Stimulated activated CD8-positive, alpha-beta memory T cell treated with anti-CD3 and anti-CD28 coated beads, Interleukin-7, amount 100 ng/mL, for 48 hours (primary cell): Measurements from ENCODE around the gene ATF2.

Experiments used
- DNase-seq, 2 donors: peaks; one replicate each; pipeline ENCODE4 v3.0.0-alpha.2; 2020; ENCODE audit warnings: low read depth in 1 of 2; ENCODE audit errors: extremely low read depth in 1 of 2

The ATF2 gene

DNA sequence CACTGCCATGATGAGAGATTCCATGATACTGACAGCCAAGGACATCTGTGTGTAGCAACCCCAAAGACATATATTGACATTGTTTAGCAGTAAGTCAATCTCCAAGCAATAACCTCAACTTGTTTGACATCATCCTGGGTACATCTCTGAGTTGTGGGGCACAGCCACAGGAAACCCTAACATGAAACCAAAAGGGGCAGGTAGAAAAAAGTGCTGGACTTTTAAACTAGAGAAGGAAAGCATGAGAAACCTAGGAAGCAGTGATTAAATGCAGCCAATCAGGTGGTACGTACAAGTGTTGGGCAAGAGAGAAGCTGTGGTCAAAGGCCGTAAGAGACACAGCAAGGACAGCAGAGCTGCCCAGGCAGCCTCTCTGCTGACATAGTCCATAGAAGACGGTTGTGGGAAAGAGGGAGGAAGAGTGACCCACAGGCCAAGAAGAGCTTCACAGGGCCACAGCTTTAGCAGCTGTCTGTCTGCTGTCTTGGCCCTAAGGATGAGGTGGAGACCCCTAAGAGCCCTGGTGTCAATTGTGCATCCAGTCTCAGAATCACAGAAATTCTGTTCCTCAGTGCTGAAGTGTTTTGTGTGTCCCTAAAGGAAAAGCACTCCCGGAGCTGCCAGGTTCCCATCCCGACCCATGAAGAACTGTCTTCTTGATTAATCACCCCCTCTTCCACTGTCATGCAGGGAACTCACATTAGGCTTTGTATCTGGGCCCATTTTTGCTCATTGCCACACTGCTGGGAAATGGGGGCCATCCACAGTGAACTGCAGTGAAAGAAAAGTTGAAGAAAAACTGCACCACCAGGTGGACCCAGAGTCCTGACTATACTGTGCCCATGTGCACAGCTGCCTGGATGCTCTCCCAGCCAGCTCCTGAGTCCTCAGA lies 137.4 kb downstream of the ATF2 start:
- no peak for DNase-seq

- no peak for DNase-seq
Observed at GRCh38 chr2:175027755-175028154, 140.2 kb downstream of the ATF2 start.

DNA sequence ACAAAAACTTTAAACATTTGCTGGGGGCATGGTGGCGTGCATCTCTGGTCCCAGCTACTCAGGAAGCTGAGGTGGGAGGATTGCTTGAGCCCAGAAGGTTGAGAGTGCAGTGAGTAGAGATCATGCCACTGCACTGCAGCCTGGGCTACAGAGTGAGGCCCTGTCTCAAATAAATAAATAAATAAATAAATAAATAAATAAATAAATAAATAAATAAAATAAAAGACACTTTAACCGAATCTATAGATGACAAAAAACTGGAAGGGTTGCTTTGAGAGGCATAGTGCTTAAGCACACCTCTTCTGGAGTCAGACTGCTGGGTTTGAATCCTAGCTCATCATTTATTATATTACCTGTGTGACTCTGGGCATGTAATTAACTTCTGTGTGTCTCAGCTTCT lies 141.6 kb downstream of the ATF2 start:
- no peak for DNase-seq

DNA sequence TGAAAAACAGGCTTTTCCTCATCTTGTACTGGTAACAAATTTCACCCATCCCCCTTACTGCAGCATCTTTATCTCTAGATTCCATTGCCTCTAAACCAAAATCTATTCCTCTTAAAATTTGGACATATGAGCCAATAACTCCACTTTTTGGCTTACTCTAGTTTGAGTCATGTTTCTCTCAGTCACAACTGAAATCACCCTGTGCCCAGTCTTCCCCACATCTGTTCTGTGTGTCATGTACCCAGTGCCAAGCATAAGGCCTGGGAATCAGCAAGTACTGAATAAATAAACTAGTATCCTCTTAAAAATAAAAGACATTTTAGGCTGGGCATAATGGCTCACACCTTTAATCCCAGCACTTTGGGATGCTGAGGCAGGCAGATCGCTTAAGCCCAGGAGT lies 142.1 kb downstream of the ATF2 start:
- DNase-seq, result no peak

DNA sequence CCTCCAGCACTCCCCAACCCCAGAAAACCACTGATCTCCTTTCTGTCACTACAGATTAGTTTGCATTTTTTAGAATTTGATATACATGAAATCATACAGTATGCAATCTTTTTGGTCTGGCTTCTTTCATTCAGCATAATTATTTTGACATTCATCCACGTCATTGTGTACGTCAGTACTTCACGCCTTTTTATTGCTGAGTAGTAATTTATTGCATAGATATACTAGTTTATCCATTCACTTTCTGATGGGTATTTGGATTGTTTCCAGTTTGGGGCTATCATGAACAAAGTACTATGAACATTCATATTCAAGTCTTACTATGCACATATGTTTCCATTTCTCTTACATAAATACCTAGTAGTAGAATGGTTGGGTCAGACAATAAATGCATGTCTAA lies 142.8 kb downstream of the ATF2 start:
- no peak for DNase-seq

- DNase-seq, result no peak
Observed at GRCh38 chr2:175022923-175023322, 145.1 kb downstream of the ATF2 start.
